ENCODE data around the gene SDHD.

The SDHD gene

GRCh38 chr11:112100462-112100861, 13.8 kb downstream of the SDHD start:
- no peak overlapping the region for H3K9ac ChIP-seq (ENCODE audit: low read length)
- H3K4ac ChIP-seq (ENCODE audit: low read depth in 1 of 2, low read length in 2 of 2): no peak overlapping the region
- WGBS: 57% methylated on average over 2 of the region's 2 CpGs
- H3K18ac ChIP-seq (ENCODE audit: low read depth in 1 of 2, low read length in 2 of 2): peak overlapping the region in 1 of 2 experiments; percentile 72
- H3K9me3 ChIP-seq (ENCODE audit: control insufficient read depth, low read length): no peaks in the 10 kb centered on the region
- peak overlapping the region in 1 of 2 experiments; percentile 32 for H2BK12ac ChIP-seq (ENCODE audit: low read length in 2 of 2)
- H3K27me3 ChIP-seq (ENCODE audit: control insufficient read depth in 1 of 2, insufficient read depth in 1 of 2, low read length in 2 of 2): no peaks in the 10 kb centered on the region
- H3K4me3 ChIP-seq (ENCODE audit: insufficient read depth in 1 of 2, low read depth in 1 of 2, low read length in 2 of 2): no peak overlapping the region
- no peak overlapping the region for H2BK5ac ChIP-seq (ENCODE audit: low read depth, low read length, poor library complexity, severe bottlenecking)
- H4K8ac ChIP-seq (ENCODE audit: low read length): no peak overlapping the region
- H4K91ac ChIP-seq (ENCODE audit: low read length): no peak overlapping the region
- H3K79me1 ChIP-seq (replicated peaks; ENCODE audit: low read length, poor library complexity, severe bottlenecking): peaks cover 2% of the 10 kb centered on the region
- H2AK5ac ChIP-seq (ENCODE audit: low read length, severe bottlenecking): no peak overlapping the region
- H3K36me3 ChIP-seq (ENCODE audit: control insufficient read depth in 1 of 2, insufficient read depth in 2 of 2, low read depth in 1 of 2, low read length in 2 of 2): peaks cover 5 to 24% of the 10 kb centered on the region in 2 experiments
- no peak overlapping the region for H2AFZ ChIP-seq (ENCODE audit: low read depth, low read length)
- no peaks in the 10 kb centered on the region for H3K4me1 ChIP-seq (ENCODE audit: control insufficient read depth, insufficient read depth, low read depth, low read length)
- H3K23ac ChIP-seq (ENCODE audit: low read length in 2 of 2): no peak overlapping the region
- no peak overlapping the region for H3K14ac ChIP-seq (ENCODE audit: low read length in 2 of 2)
- H3K4me2 ChIP-seq (ENCODE audit: low read length, poor library complexity, severe bottlenecking): no peak overlapping the region
- peak overlapping the region; percentile 46 for H3K27ac ChIP-seq (ENCODE audit: low read length, poor library complexity, severe bottlenecking)
- no peak overlapping the region for H2BK120ac ChIP-seq (ENCODE audit: low read depth, low read length)
- peak; percentile 73 for DNase-seq
- H2BK15ac ChIP-seq (ENCODE audit: low read depth, poor library complexity, severe bottlenecking): no peak overlapping the region

DNA sequence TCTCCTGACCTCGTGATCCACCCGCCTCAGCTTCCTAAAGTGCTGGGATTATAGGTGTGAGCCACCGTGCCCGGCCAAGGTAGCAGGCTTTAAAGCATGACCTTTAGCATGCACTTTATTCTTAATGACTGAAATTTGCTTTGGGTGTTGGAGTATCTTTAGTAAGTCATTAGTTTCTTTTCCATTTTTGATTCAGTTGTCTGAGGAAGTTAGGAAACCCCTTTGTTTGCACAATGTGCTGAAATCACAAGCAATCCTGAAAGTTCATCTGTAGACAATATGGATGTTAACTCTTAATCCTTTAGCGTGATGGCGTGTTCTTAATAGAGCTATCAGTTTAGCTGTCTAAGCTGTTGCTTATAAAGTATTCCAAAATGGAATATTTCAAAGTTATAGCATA, 16.8 kb downstream of the SDHD start:
- peaks cover 0 to 3% of the 10 kb centered on the region in 2 experiments for H3K36me3 ChIP-seq (ENCODE audit: control insufficient read depth in 1 of 2, insufficient read depth in 2 of 2, low read depth in 1 of 2, low read length in 2 of 2)
- no peak overlapping the region for H3K4me3 ChIP-seq (ENCODE audit: insufficient read depth in 1 of 2, low read depth in 1 of 2, low read length in 2 of 2)
- DNase-seq: no peak
- H2BK15ac ChIP-seq (ENCODE audit: low read depth, poor library complexity, severe bottlenecking): no peak overlapping the region
- H3K27me3 ChIP-seq (ENCODE audit: control insufficient read depth in 1 of 2, insufficient read depth in 1 of 2, low read length in 2 of 2): no peaks in the 10 kb centered on the region
- no peak overlapping the region for H2AK5ac ChIP-seq (ENCODE audit: low read length, severe bottlenecking)
- H3K18ac ChIP-seq (ENCODE audit: low read depth in 1 of 2, low read length in 2 of 2): no peak overlapping the region
- no peak overlapping the region for H3K27ac ChIP-seq (ENCODE audit: low read length, poor library complexity, severe bottlenecking)
- H4K91ac ChIP-seq (ENCODE audit: low read length): no peak overlapping the region
- no peak overlapping the region for H3K4ac ChIP-seq (ENCODE audit: low read depth in 1 of 2, low read length in 2 of 2)
- H2BK12ac ChIP-seq (ENCODE audit: low read length in 2 of 2): no peak overlapping the region
- no peaks in the 10 kb centered on the region for H3K4me1 ChIP-seq (ENCODE audit: control insufficient read depth, insufficient read depth, low read depth, low read length)
- no peak overlapping the region for H3K4me2 ChIP-seq (ENCODE audit: low read length, poor library complexity, severe bottlenecking)
- no peak overlapping the region for H3K9ac ChIP-seq (ENCODE audit: low read length)
- H2AFZ ChIP-seq (ENCODE audit: low read depth, low read length): no peak overlapping the region
- H4K8ac ChIP-seq (ENCODE audit: low read length): no peak overlapping the region
- H3K14ac ChIP-seq (ENCODE audit: low read length in 2 of 2): no peak overlapping the region
- 95% methylated on average over 6 of the region's 6 CpGs for WGBS
- H2BK5ac ChIP-seq (ENCODE audit: low read depth, low read length, poor library complexity, severe bottlenecking): no peak overlapping the region
- no peaks in the 10 kb centered on the region for H3K9me3 ChIP-seq (ENCODE audit: control insufficient read depth, low read length)
- H2BK120ac ChIP-seq (ENCODE audit: low read depth, low read length): no peak overlapping the region
- H3K79me1 ChIP-seq (replicated peaks; ENCODE audit: low read length, poor library complexity, severe bottlenecking): no peaks in the 10 kb centered on the region
- no peak overlapping the region for H3K23ac ChIP-seq (ENCODE audit: low read length in 2 of 2)

GRCh38 chr11:112106070-112106469, 19.4 kb downstream of the SDHD start:
- DNase-seq: no peak
- Histone ChIP-seq H3K23ac (ENCODE audit: low read length in 2 of 2) (no peak overlapping the region), H3K9ac (ENCODE audit: low read length) (no peak overlapping the region), H2AK5ac (ENCODE audit: low read length, severe bottlenecking) (no peak overlapping the region), H2BK15ac (ENCODE audit: low read depth, poor library complexity, severe bottlenecking) (no peak overlapping the region), H3K18ac (ENCODE audit: low read depth in 1 of 2, low read length in 2 of 2) (no peak overlapping the region), H4K91ac (ENCODE audit: low read length) (no peak overlapping the region), H3K79me1 (replicated peaks; ENCODE audit: low read length, poor library complexity, severe bottlenecking) (no peaks in the 10 kb centered on the region), H2BK5ac (ENCODE audit: low read depth, low read length, poor library complexity, severe bottlenecking) (no peak overlapping the region), H3K4me2 (ENCODE audit: low read length, poor library complexity, severe bottlenecking) (no peak overlapping the region), H3K4me1 (ENCODE audit: control insufficient read depth, insufficient read depth, low read depth, low read length) (no peaks in the 10 kb centered on the region), H3K9me3 (ENCODE audit: control insufficient read depth, low read length) (peaks cover 3% of the 10 kb centered on the region), H3K27ac (ENCODE audit: low read length, poor library complexity, severe bottlenecking) (no peak overlapping the region), H2BK120ac (ENCODE audit: low read depth, low read length) (no peak overlapping the region), H3K14ac (ENCODE audit: low read length in 2 of 2) (no peak overlapping the region), H3K4me3 (ENCODE audit: insufficient read depth in 1 of 2, low read depth in 1 of 2, low read length in 2 of 2) (no peak overlapping the region), H3K4ac (ENCODE audit: low read depth in 1 of 2, low read length in 2 of 2) (no peak overlapping the region), H2AFZ (ENCODE audit: low read depth, low read length) (no peak overlapping the region), H3K36me3 (ENCODE audit: control insufficient read depth in 1 of 2, insufficient read depth in 2 of 2, low read depth in 1 of 2, low read length in 2 of 2) (peaks cover 0 to 3% of the 10 kb centered on the region in 2 experiments), H3K27me3 (ENCODE audit: control insufficient read depth in 1 of 2, insufficient read depth in 1 of 2, low read length in 2 of 2) (no peaks in the 10 kb centered on the region), H4K8ac (ENCODE audit: low read length) (no peak overlapping the region), H2BK12ac (ENCODE audit: low read length in 2 of 2) (no peak overlapping the region)
- whole genome bisulfite sequencing: 95% methylated on average over 6 of the region's 8 CpGs

GRCh38 chr11:112113539-112114457, 27.1 kb downstream of the SDHD start:
- H2BK12ac ChIP-seq (ENCODE audit: low read length in 2 of 2): peak overlapping the region in 1 of 2 experiments; percentile 54
- H2AK5ac ChIP-seq (ENCODE audit: low read length, severe bottlenecking): no peak overlapping the region
- no peak overlapping the region for H2AFZ ChIP-seq (ENCODE audit: low read depth, low read length)
- no peak overlapping the region for H4K91ac ChIP-seq (ENCODE audit: low read length)
- no peak overlapping the region for H2BK5ac ChIP-seq (ENCODE audit: low read depth, low read length, poor library complexity, severe bottlenecking)
- H3K27ac ChIP-seq (ENCODE audit: low read length, poor library complexity, severe bottlenecking): no peak overlapping the region
- no peaks in the 10 kb centered on the region for H3K27me3 ChIP-seq (ENCODE audit: control insufficient read depth in 1 of 2, insufficient read depth in 1 of 2, low read length in 2 of 2)
- H3K18ac ChIP-seq (ENCODE audit: low read depth in 1 of 2, low read length in 2 of 2): no peak overlapping the region
- no peak overlapping the region for H2BK15ac ChIP-seq (ENCODE audit: low read depth, poor library complexity, severe bottlenecking)
- H3K4ac ChIP-seq (ENCODE audit: low read depth in 1 of 2, low read length in 2 of 2): peak overlapping the region in 1 of 2 experiments; percentile 28
- no peak overlapping the region for H3K23ac ChIP-seq (ENCODE audit: low read length in 2 of 2)
- no peaks in the 10 kb centered on the region for H3K36me3 ChIP-seq (ENCODE audit: control insufficient read depth in 1 of 2, insufficient read depth in 2 of 2, low read depth in 1 of 2, low read length in 2 of 2)
- no peak overlapping the region for H2BK120ac ChIP-seq (ENCODE audit: low read depth, low read length)
- H3K9ac ChIP-seq (ENCODE audit: low read length): peak overlapping the region; percentile 58
- H3K79me1 ChIP-seq (replicated peaks; ENCODE audit: low read length, poor library complexity, severe bottlenecking): no peaks in the 10 kb centered on the region
- H3K9me3 ChIP-seq (ENCODE audit: control insufficient read depth, low read length): peaks cover 3% of the 10 kb centered on the region
- no peaks in the 10 kb centered on the region for H3K4me1 ChIP-seq (ENCODE audit: control insufficient read depth, insufficient read depth, low read depth, low read length)
- peak overlapping the region; percentile 54 for H4K8ac ChIP-seq (ENCODE audit: low read length)
- H3K14ac ChIP-seq (ENCODE audit: low read length in 2 of 2): no peak overlapping the region
- H3K4me2 ChIP-seq (ENCODE audit: low read length, poor library complexity, severe bottlenecking): no peak overlapping the region
- H3K4me3 ChIP-seq (ENCODE audit: insufficient read depth in 1 of 2, low read depth in 1 of 2, low read length in 2 of 2): no peak overlapping the region
- peak; percentile 80 for DNase-seq
- WGBS: 78% methylated on average over 5 of the region's 6 CpGs

Data from mesenchymal stem cell (in vitro differentiated cells and primary cell).